K562 (cell line): ENCODE measurements around the gene TEX28. TPM values are rescaled to one million over a fixed set of nuclear protein-coding genes. Genes with fewer than 3 reads are reported as not detected.

Source experiments
- ATAC-seq: fragments of 200-7000 bp; cut with Tn5 transposase; 3 replicates; pipeline ENCODE4 v1.9.1; 2020; ENCODE audit warnings: moderate library complexity
- BruUV-seq: library from RNA; stranded (reverse); fragments of 400-500 nt; replicated peaks from 2 replicates; lab custom pipeline; 2021; lab: Mats Ljungman, UMichigan
- CTCF ChIA-PET: fragments of 300-600 bp; formaldehyde crosslinking; extraction: SDS; loops from one replicate; lab custom pipeline; 2021; ENCODE audit warnings: low intra/inter-chr PET ratio; lab: Yijun Ruan, JAX
- POLR2A ChIA-PET: fragments of 300-600, 350-650 bp; sonication (Branson Sonifier 250); formaldehyde crosslinking; extraction: SDS; loops from one replicate; lab custom pipeline; 2021; ENCODE audit warnings: antibody characterized with exemption, inconsistent platforms; lab: Yijun Ruan, JAX
- DNase-seq, 4 experiments: peaks; one replicate each; pipeline versions ENCODE4 v3.0.0 to v3.0.0-alpha.2; 2011 to 2018; ENCODE audit warnings: low spot score in 3 of 4, mixed read lengths in 3 of 4; ENCODE audit errors: extremely low read depth in 1 of 4
- FAIRE-seq: peaks from 2 replicates; lab custom pipeline; 2011; peaks lifted over from hg19 to GRCh38; lab: Jason Lieb, UNC
- H2AFZ ChIP-seq: 2 replicates; pipeline ENCODE4 v1.6.0; 2011; ENCODE audit warnings: low read depth, low read length, control low read depth, inconsistent platforms
- H3K27ac ChIP-seq: fragments of 200-600 bp; 3 replicates; pipeline ENCODE4 v1.8.0; 2011; ENCODE audit warnings: low read depth, mild to moderate bottlenecking, control low read depth, inconsistent platforms, low read length, moderate library complexity, mixed read lengths; ENCODE audit errors: extremely low read depth
- H3K27me3 ChIP-seq, 2 experiments: fragments of 300-600 bp in 1 of 2; 2 replicates in 1 of 2; 3 replicates in 1 of 2; pipeline versions ENCODE4 v1.6.0 to v1.8.0; 2011; ENCODE audit warnings: inconsistent platforms in 2 of 2, low read length in 2 of 2, mild to moderate bottlenecking in 1 of 2, mixed read lengths in 1 of 2, moderate library complexity in 1 of 2; ENCODE audit not compliant: control insufficient read depth in 2 of 2, insufficient read depth in 2 of 2
- H3K36me3 ChIP-seq: fragments of 300-600 bp; 3 replicates; pipeline ENCODE4 v1.8.0; 2011; ENCODE audit warnings: mild to moderate bottlenecking, low read length, inconsistent platforms; ENCODE audit not compliant: control insufficient read depth, insufficient read depth
- H3K4me1 ChIP-seq, 2 experiments: fragments of 200-600 bp in 1 of 2; replicated peaks in 1 of 2; 2 replicates in 1 of 2; 3 replicates in 1 of 2; pipeline versions ENCODE4 v1.5.1 to v1.8.0; 2011; ENCODE audit warnings: inconsistent platforms in 2 of 2, low read length in 2 of 2, mild to moderate bottlenecking in 1 of 2, mixed read lengths in 1 of 2, moderate library complexity in 1 of 2; ENCODE audit not compliant: control insufficient read depth in 2 of 2, insufficient read depth in 2 of 2
- H3K4me2 ChIP-seq: 2 replicates; pipeline ENCODE4 v1.6.1; 2011; ENCODE audit warnings: low read length, control low read depth, inconsistent platforms, mixed read lengths; ENCODE audit not compliant: insufficient read depth
- H3K4me3 ChIP-seq: fragments of 200-600 bp; sonication (generic), shearing (Covaris generic); 2 replicates; pipeline ENCODE4 v1.5.1; 2016; ENCODE audit warnings: control low read depth, inconsistent platforms
- H3K79me2 ChIP-seq: fragments of 200-600 bp; 3 replicates; pipeline ENCODE4 v1.8.0; 2011; ENCODE audit warnings: low read length, inconsistent platforms; ENCODE audit not compliant: control insufficient read depth, insufficient read depth
- H3K9ac ChIP-seq, 2 experiments: 2 replicates each; pipeline versions ENCODE4 v1.6.0 to v1.6.1; 2011; ENCODE audit warnings: low read depth in 2 of 2, low read length in 2 of 2, control low read depth in 1 of 2, inconsistent platforms in 1 of 2, mild to moderate bottlenecking in 1 of 2, mixed read lengths in 1 of 2; ENCODE audit not compliant: insufficient read depth in 1 of 2
- H3K9me1 ChIP-seq: one replicate; pipeline ENCODE4 v1.6.0; 2011; ENCODE audit warnings: inconsistent platforms, mild to moderate bottlenecking, low read length, moderate library complexity; ENCODE audit not compliant: control insufficient read depth, insufficient read depth
- H3K9me3 ChIP-seq: replicated peaks from 2 replicates; pipeline ENCODE4 v1.5.1; 2011; ENCODE audit warnings: low read depth, low read length, inconsistent platforms; ENCODE audit not compliant: control insufficient read depth, insufficient read depth
- H4K20me1 ChIP-seq: replicated peaks from 2 replicates; pipeline ENCODE4 v1.6.1; 2011; ENCODE audit warnings: low read length, inconsistent platforms, mixed read lengths; ENCODE audit not compliant: control insufficient read depth, insufficient read depth
- CHD1 ChIP-seq: fragments of 200-600 bp; sonication (generic); IDR thresholded peaks from one replicate; pipeline ENCODE4 v1.6.1; 2012; ENCODE audit warnings: mild to moderate bottlenecking, moderate library complexity, low read length, inconsistent platforms
- GATAD2B ChIP-seq: fragments of 450-650 bp; IDR thresholded peaks from 2 replicates; pipeline ENCODE4 v1.6.1; 2017; ENCODE audit warnings: mild to moderate bottlenecking, borderline replicate concordance
- HDAC1 ChIP-seq, 2 experiments: fragments of 450-650 bp; IDR thresholded peaks; 2 replicates each; pipeline ENCODE4 v1.6.1; 2016 to 2017; ENCODE audit warnings: inconsistent platforms in 1 of 2, mild to moderate bottlenecking in 1 of 2, moderate library complexity in 1 of 2
- HMGN3 ChIP-seq: IDR thresholded peaks from 2 replicates; pipeline ENCODE4 v1.6.1; 2011; ENCODE audit warnings: borderline replicate concordance, low read depth, mild to moderate bottlenecking, mixed read lengths, low read length; ENCODE audit not compliant: insufficient read length; ENCODE audit errors: extremely low read depth
- KDM5B ChIP-seq: fragments of 200-600 bp; sonication (generic); IDR thresholded peaks from 2 replicates; pipeline ENCODE4 v1.6.1; 2012; ENCODE audit warnings: low read depth, mild to moderate bottlenecking, moderate library complexity, low read length, control low read depth, inconsistent platforms; ENCODE audit not compliant: insufficient replicate concordance
- NFATC3 ChIP-seq: fragments of 450-650 bp; IDR thresholded peaks from 2 replicates; pipeline ENCODE4 v1.6.1; 2017; ENCODE audit warnings: mild to moderate bottlenecking
- RB1 ChIP-seq: fragments of 450-650 bp; IDR thresholded peaks from 2 replicates; pipeline ENCODE4 v1.6.1; 2017; ENCODE audit warnings: low read depth, mild to moderate bottlenecking
- SP1 ChIP-seq: sonication (generic); formaldehyde crosslinking; IDR thresholded peaks from 2 replicates; pipeline ENCODE4 v1.8.1; 2022; ENCODE audit warnings: mild to moderate bottlenecking, missing genetic modification reagents
- USF1 ChIP-seq: sonication (generic); formaldehyde crosslinking; IDR thresholded peaks from 2 replicates; pipeline ENCODE4 v1.9.0; 2022; ENCODE audit warnings: mild to moderate bottlenecking, missing genetic modification reagents
- ZBED1 ChIP-seq: IDR thresholded peaks from 2 replicates; pipeline ENCODE4 v1.6.1; 2014
- ZC3H11A ChIP-seq: IDR thresholded peaks from 2 replicates; pipeline ENCODE4 v1.6.1; 2012; ENCODE audit warnings: low read depth, low read length, improper control_type of control experiment
- ZNF165 ChIP-seq: fragments of 250-450 bp; sonication (Bioruptor Pico); IDR thresholded peaks from 2 replicates; pipeline ENCODE4 v1.4.0; 2020; ENCODE audit warnings: borderline replicate concordance
- WGBS: fragments of 100-300 bp; shearing (Covaris generic); methylation state at CpG from one replicate; pipeline ENCODE4 v1.1.6; 2016; ENCODE audit warnings: low coverage, mixed read lengths; ENCODE audit not compliant: insufficient coverage; ENCODE audit errors: missing lambda C conversion rate; 5-methylcytosine and 5-hydroxymethylcytosine counted together
- in situ Hi-C: fragments of 300-500 bp; cut with MboI; formaldehyde crosslinking; loops from 4 replicates; pipeline ENCODE4 v1.15.0; 2018; ENCODE audit warnings: inconsistent platforms, mixed read lengths
- intact Hi-C: fragments of 100-400 bp; cut with micrococcal nuclease; formaldehyde crosslinking; loops from 2 replicates; pipeline ENCODE4 v1.14.2; 2022
- polyA plus RNA-seq, 8 experiments: library from polyadenylated mRNA; depleted of rRNA in 4 of 8; stranded (reverse) in 5 of 8; unstranded in 3 of 8; fragments of >200 nt; fragmentation: Nextera tagmentation in 2 of 8; fragmentation: Illumina TruSeq in 1 of 8; extraction: Ambion mirVana in 2 of 8; extraction: Trizol in 1 of 8; gene quantifications; 2 replicates each; pipeline versions ENCODE4 v1.2.1 to v1.2.3, GENCODE V29; 2011 to 2014; ENCODE audit warnings: inconsistent platforms in 1 of 8, missing spikeins in 1 of 8
- total RNA-seq, 7 experiments: library from RNA; depleted of rRNA in 6 of 7; stranded (reverse); fragments of >200 nt in 6 of 7; fragmentation: Illumina TruSeq in 2 of 7; extraction: Trizol in 2 of 7; gene quantifications; 2 replicates each; pipeline versions ENCODE4 v1.2.1 to v1.2.3, GENCODE V29; 2011 to 2021; ENCODE audit warnings: low replicate concordance in 1 of 7

The TEX28 gene
- total and polyA plus RNA-seq, 9 of the 15 experiments (the other 6 are each of a cell fraction or from before 2014, with no cell fraction given) = not detected

- ATAC-seq (no peak), FAIRE-seq (no peak)
- intact Hi-C loops = no loop called here
- in situ Hi-C loops = no loop called here
- H3K79me2 ChIP-seq = no peaks in the 10 kb centered on the region
- H3K4me3 ChIP-seq = no peak overlapping the region
- H3K27ac ChIP-seq = no peak overlapping the region
- H3K9me3 ChIP-seq = no peaks in the 10 kb centered on the region
- no peak overlapping the region for H3K9ac ChIP-seq
- H3K4me1 ChIP-seq = no peaks in the 10 kb centered on the region; a peak in 1 of 5 replicates
- peaks cover 22 to 45% of the 10 kb centered on the region in 2 experiments for H3K27me3 ChIP-seq
- CTCF ChIA-PET = no interaction called here
- no peak for TF ChIP-seq ZNF165 (CRISPR knock-in tag)
- TF ChIP-seq KDM5B = no peak
- TF ChIP-seq ZC3H11A = no peak
- TF ChIP-seq RB1 = no peak
- no peak for TF ChIP-seq NFATC3
- TF ChIP-seq SP1 (CRISPR knock-in tag) = no peak
- no peak for TF ChIP-seq HMGN3
- no peak for TF ChIP-seq GATAD2B
- TF ChIP-seq ZBED1 = no peak
- no peak for TF ChIP-seq CHD1
- no peak for TF ChIP-seq USF1 (CRISPR knock-in tag)
- TF ChIP-seq HDAC1 (IDR thresholded peaks at IDR 0.05) = no peak
- TF ChIP-seq, all 486 proteins: peak for 0
- BruUV-seq = no TSS peak
- 40% methylated on average over 8 of the region's 10 CpGs for WGBS
- H3K36me3 ChIP-seq = no peaks in the 10 kb centered on the region
- no peak for DNase-seq
- H3K9me1 ChIP-seq = no peaks in the 10 kb centered on the region
- H4K20me1 ChIP-seq = no peaks in the 10 kb centered on the region
- POLR2A ChIA-PET = interaction anchor here (0.6 to 0.9 kb wide), 2 partner anchors 42 to 50 kb away, joined by 3 read pairs; partner anchors contain the start of gene EMD
- H2AFZ ChIP-seq = no peak overlapping the region
- no peak overlapping the region for H3K4me2 ChIP-seq
Observed at GRCh38 chrX:154329294-154329693, 34.4 kb upstream of the TEX28 start.
